HepG2 (cell line): ENCODE measurements around the gene JAGN1. TPM values are rescaled to one million over a fixed set of nuclear protein-coding genes. Genes with fewer than 3 reads are reported as not detected.

Experiments used
- ARID3A ChIP-seq: IDR thresholded peaks from 2 replicates; pipeline ENCODE4 v1.6.1; 2012; ENCODE audit warnings: low read depth, low read length, improper control_type of control experiment
- ATF2 ChIP-seq: sonication (generic); formaldehyde crosslinking; IDR thresholded peaks from 2 replicates; pipeline ENCODE4 v1.4.0; 2020; ENCODE audit warnings: missing genetic modification reagents
- BRF2 ChIP-seq: sonication (generic); formaldehyde crosslinking; IDR thresholded peaks from 2 replicates; pipeline ENCODE4 v1.8.1; 2022; ENCODE audit warnings: mild to moderate bottlenecking, missing genetic modification reagents
- CSRNP1 ChIP-seq: sonication (generic); formaldehyde crosslinking; IDR thresholded peaks from 2 replicates; pipeline ENCODE4 v1.8.1; 2023; ENCODE audit warnings: mild to moderate bottlenecking, missing genetic modification reagents
- HIVEP1 ChIP-seq: sonication (generic); formaldehyde crosslinking; IDR thresholded peaks from 2 replicates; pipeline ENCODE4 v1.4.0; 2020; ENCODE audit warnings: mild to moderate bottlenecking, missing genetic modification reagents
- KAT8 ChIP-seq: IDR thresholded peaks from 2 replicates; pipeline ENCODE4 v1.6.1; 2016; ENCODE audit warnings: missing genetic modification reagents, missing compliant biosample characterization
- LCORL ChIP-seq, 2 experiments: fragments of 450-650 bp in 1 of 2; sonication (generic) in 1 of 2; formaldehyde crosslinking in 1 of 2; IDR thresholded peaks; 2 replicates each; pipeline versions ENCODE4 v1.5.0 to v1.6.1; 2017 to 2020; ENCODE audit warnings: antibody characterized with exemption in 1 of 2, missing genetic modification reagents in 1 of 2
- MBNL3 ChIP-seq: fragments of 250-450 bp; sonication (Bioruptor Pico); conservative IDR thresholded peaks from 2 replicates; pipeline ENCODE4 v1.8.0; 2022; ENCODE audit warnings: mild to moderate bottlenecking, inconsistent platforms
- MEIS2 ChIP-seq: sonication (generic); formaldehyde crosslinking; IDR thresholded peaks from 2 replicates; pipeline ENCODE4 v1.9.0; 2021; ENCODE audit warnings: mild to moderate bottlenecking, missing genetic modification reagents
- MYNN ChIP-seq: sonication (generic); formaldehyde crosslinking; IDR thresholded peaks from 2 replicates; pipeline ENCODE4 v1.4.0; 2020; ENCODE audit warnings: mild to moderate bottlenecking, low read depth, missing genetic modification reagents
- NONO ChIP-seq, 2 experiments: fragments of 450-650 bp in 1 of 2; sonication (generic) in 1 of 2; formaldehyde crosslinking in 1 of 2; IDR thresholded peaks in 1 of 2; conservative IDR thresholded peaks in 1 of 2; 2 replicates each; pipeline versions ENCODE4 v1.6.1 to v1.8.0; 2017 to 2022; ENCODE audit warnings: mild to moderate bottlenecking in 1 of 2, missing genetic modification reagents in 1 of 2, moderate library complexity in 1 of 2
- POLR2A ChIP-seq, 2 experiments: IDR thresholded peaks; 2 replicates each; pipeline ENCODE4 v1.6.1; 2011; ENCODE audit warnings: low read depth in 2 of 2, low read length in 2 of 2, mild to moderate bottlenecking in 1 of 2, moderate library complexity in 1 of 2; ENCODE audit not compliant: insufficient read depth in 1 of 2
- SAP130 ChIP-seq: IDR thresholded peaks from 2 replicates; pipeline ENCODE4 v1.6.1; 2016; ENCODE audit warnings: low read depth
- TIGD3 ChIP-seq: sonication (generic); formaldehyde crosslinking; IDR thresholded peaks from 2 replicates; pipeline ENCODE4 v1.5.1; 2020; ENCODE audit warnings: mild to moderate bottlenecking, missing genetic modification reagents, borderline replicate concordance
- ZC3H13 ChIP-seq: sonication (generic); formaldehyde crosslinking; IDR thresholded peaks from 2 replicates; pipeline ENCODE4 v1.8.1; 2023; ENCODE audit warnings: mild to moderate bottlenecking, missing genetic modification reagents, moderate library complexity
- ZFP36 ChIP-seq: fragments of 150-350 bp; IDR thresholded peaks from 2 replicates; pipeline ENCODE4 v1.6.1; 2018; ENCODE audit warnings: borderline replicate concordance, low read length, low read depth; ENCODE audit not compliant: partially characterized antibody
- ZNF30 ChIP-seq: sonication (generic); formaldehyde crosslinking; IDR thresholded peaks from 2 replicates; pipeline ENCODE4 v1.5.0; 2020; ENCODE audit warnings: mild to moderate bottlenecking, missing genetic modification reagents
- ZNF446 ChIP-seq: sonication (generic); formaldehyde crosslinking; IDR thresholded peaks from 2 replicates; pipeline ENCODE4 v1.5.0; 2020; ENCODE audit warnings: mild to moderate bottlenecking, missing genetic modification reagents
- ZNF484 ChIP-seq: sonication (generic); formaldehyde crosslinking; IDR thresholded peaks from 2 replicates; pipeline ENCODE4 v1.5.1; 2020; ENCODE audit warnings: mild to moderate bottlenecking, low read depth, missing genetic modification reagents, borderline replicate concordance
- ZNF496 ChIP-seq: sonication (generic); formaldehyde crosslinking; IDR thresholded peaks from 2 replicates; pipeline ENCODE4 v1.8.1; 2023; ENCODE audit warnings: mild to moderate bottlenecking, moderate library complexity, missing genetic modification reagents; ENCODE audit not compliant: insufficient replicate concordance
- ZSCAN12 ChIP-seq: sonication (generic); formaldehyde crosslinking; IDR thresholded peaks from 2 replicates; pipeline ENCODE4 v1.9.0; 2021; ENCODE audit warnings: mild to moderate bottlenecking, missing genetic modification reagents
- polyA plus RNA-seq, 8 experiments: library from polyadenylated mRNA; depleted of rRNA in 3 of 8; stranded (reverse) in 7 of 8; unstranded in 1 of 8; fragments of >200 nt; fragmentation: Illumina TruSeq in 4 of 8; extraction: Trizol in 4 of 8; gene quantifications; 2 replicates each; pipeline versions ENCODE4 v1.2.1 to v1.2.3, GENCODE V29; 2011 to 2016; ENCODE audit warnings: low read depth in 4 of 8, missing spikeins in 1 of 8, mixed read lengths in 1 of 8; ENCODE audit not compliant: insufficient read depth in 1 of 8
- total RNA-seq, 5 experiments: library from RNA; depleted of rRNA; stranded (reverse); fragments of >200 nt; fragmentation: Illumina TruSeq; extraction: Trizol; gene quantifications; 2 replicates each; pipeline ENCODE4 v1.2.3, GENCODE V29; 2016; ENCODE audit warnings: low read depth in 1 of 5

JAGN1 gene
- total and polyA plus RNA-seq, 2 of the 13 experiments (the other 11 are each of a cell fraction or from before 2014, with no cell fraction given): 49.9 to 50.9 TPM

GRCh38 chr3:9932843-9933560, 42.6 kb downstream of the JAGN1 start (continued):
- TF ChIP-seq ZNF484 (peak; percentile 78; the same call in 1 of the 2 replicates), MBNL3 (CRISPR knock-in tag) (no peak), ZSCAN12 (no peak), NONO (IDR thresholded peaks at IDR 0.05) (no peak), NONO (CRISPR knock-in tag; conservative IDR thresholded peaks at IDR 0.05) (peak; percentile 87), ZC3H13 (peak; percentile 54), ARID3A (no peak), HIVEP1 (CRISPR knock-in tag) (peak; percentile 72), LCORL (IDR thresholded peaks at IDR 0.05) (no peak), LCORL (CRISPR knock-in tag; IDR thresholded peaks at IDR 0.05) (peak; percentile 32), KAT8 (CRISPR knock-in tag) (peak; percentile 50; the same call in 1 of the 2 replicates), ZNF496 (no peak), MYNN (CRISPR knock-in tag) (peak; percentile 31; the same call in 1 of the 2 replicates), ZNF446 (CRISPR knock-in tag) (peak; percentile 90; the same call in 1 of the 2 replicates), ATF2 (CRISPR knock-in tag) (peak; percentile 55), MEIS2 (CRISPR knock-in tag) (peak; percentile 16; the same call in 1 of the 2 replicates), ZNF30 (CRISPR knock-in tag) (peak; percentile 34; the same call in 1 of the 2 replicates), BRF2 (no peak), TIGD3 (CRISPR knock-in tag) (no peak), CSRNP1 (CRISPR knock-in tag) (peak; percentile 23; the same call in 1 of the 2 replicates), POLR2A (IDR thresholded peaks at IDR 0.05; ENCODE audit: insufficient read depth in 1 of 2, low read depth in 2 of 2, low read length in 2 of 2) (0 out of 4 replicates have a peak, but pooled peaks of 1 of the 2 experiments have one; percentile 59), ZFP36 (no peak), SAP130 (peak; percentile 28; the same call in 1 of the 2 replicates)
